ENCODE results near the gene KCTD12.

- TF ChIP-seq POLR2A (IDR thresholded peaks at IDR 0.05; ENCODE audit: low read length) (no peak), GATA1 (IDR thresholded peaks at IDR 0.05; ENCODE audit: low read depth, low read length) (no peak)
Observed at GRCh38 chr13:76846363-76846762, 39.8 kb downstream of the KCTD12 start.
